Osteocyte (in vitro differentiated cells): ENCODE results near the gene UPK3A. TPM values are rescaled to one million over a fixed set of nuclear protein-coding genes. Genes with fewer than 3 reads are reported as not detected.

Experiments
- DNase-seq: peaks from one replicate; pipeline ENCODE4 v3.0.0; 2021; ENCODE audit warnings: mixed read lengths; ENCODE audit not compliant: unreplicated experiment; ENCODE audit errors: extremely low spot score
- H3K27ac Mint-ChIP-seq: one replicate; pipeline ENCODE4 v1.8.0; 2021; ENCODE audit warnings: mild to moderate bottlenecking, mixed read lengths; ENCODE audit not compliant: unreplicated experiment
- H3K27me3 Mint-ChIP-seq: one replicate; pipeline ENCODE4 v1.8.0; 2021; ENCODE audit warnings: mixed read lengths; ENCODE audit not compliant: unreplicated experiment
- H3K36me3 Mint-ChIP-seq: one replicate; pipeline ENCODE4 v1.8.0; 2021; ENCODE audit warnings: mixed read lengths; ENCODE audit not compliant: unreplicated experiment
- H3K4me1 Mint-ChIP-seq: one replicate; pipeline ENCODE4 v1.8.0; 2021; ENCODE audit warnings: mixed read lengths; ENCODE audit not compliant: unreplicated experiment
- H3K4me3 Mint-ChIP-seq: one replicate; pipeline ENCODE4 v1.8.0; 2021; ENCODE audit warnings: mild to moderate bottlenecking, moderate library complexity, mixed read lengths; ENCODE audit not compliant: unreplicated experiment
- H3K9me3 Mint-ChIP-seq: one replicate; pipeline ENCODE4 v1.8.0; 2021; ENCODE audit warnings: mixed read lengths; ENCODE audit not compliant: unreplicated experiment
- CTCF ChIP-seq: fragments of 200-600 bp; sonication (generic); IDR thresholded peaks from 2 replicates; pipeline ENCODE4 v1.5.0; 2021; ENCODE audit warnings: antibody characterized with exemption, mild to moderate bottlenecking, moderate library complexity
- long read RNA-seq: library from polyadenylated mRNA; unstranded; transcript quantifications from one replicate; pipeline ENCODE4 v2.0.0, GENCODE V29; 2021
- total RNA-seq: library from RNA; stranded (reverse); gene quantifications from 2 replicates; pipeline ENCODE4 v1.2.1, GENCODE V29; 2021

The UPK3A gene
- not detected in 2 replicates for total RNA-seq
- long read RNA-seq: 0 reads

GRCh38 chr22:45284705-45285262 is at the start of gene UPK3A:
Gene UPK3A, plus strand, starts transcription at chr22:45284949. Its CDS starts 65 bp downstream, at chr22:45285014.
- Mint-ChIP-seq H3K27me3 (peaks cover 13% of the 10 kb centered on the region), H3K27ac (no peak within 1 kb of the TSS)
- no peak for DNase-seq

GRCh38 chr22:45235101-45235777 is 49.5 kb upstream of the UPK3A start:
- TF ChIP-seq CTCF: no peak
- H3K27me3 Mint-ChIP-seq: no peaks in the 10 kb centered on the region
- peaks cover 7% of the 10 kb centered on the region for H3K36me3 Mint-ChIP-seq
- peaks cover 17% of the 10 kb centered on the region for H3K4me1 Mint-ChIP-seq
- H3K4me3 Mint-ChIP-seq: no peak overlapping the region
- no peaks in the 10 kb centered on the region for H3K9me3 Mint-ChIP-seq
- DNase-seq: no peak
- no peak overlapping the region for H3K27ac Mint-ChIP-seq

More at GRCh38 chr22:45284705-45285262, at the start of gene UPK3A:
- no peak for TF ChIP-seq CTCF
- H3K36me3 Mint-ChIP-seq: no peaks in the 10 kb centered on the region
- peaks cover 19% of the 10 kb centered on the region for H3K4me1 Mint-ChIP-seq
- no peak within 1 kb of the TSS for H3K4me3 Mint-ChIP-seq
- no peaks in the 10 kb centered on the region for H3K9me3 Mint-ChIP-seq

- Mint-ChIP-seq H3K4me3 (no peak overlapping the region), H3K9me3 (no peaks in the 10 kb centered on the region), H3K36me3 (peaks cover 7% of the 10 kb centered on the region), H3K4me1 (peaks cover 17% of the 10 kb centered on the region), H3K27ac (no peak overlapping the region), H3K27me3 (no peaks in the 10 kb centered on the region)
- no peak for TF ChIP-seq CTCF
- DNase-seq: no peak
These were observed 48.9 kb upstream of the UPK3A start for GRCh38 chr22:45235851-45236342.

GRCh38 chr22:45237065-45237990 is 47.4 kb upstream of the UPK3A start:
- TF ChIP-seq CTCF: no peak
- no peak for DNase-seq
- no peaks in the 10 kb centered on the region for H3K27me3 Mint-ChIP-seq

More at GRCh38 chr22:45237065-45237990, 47.4 kb upstream of the UPK3A start:
- Mint-ChIP-seq H3K27ac (no peak overlapping the region), H3K4me1 (peaks cover 17% of the 10 kb centered on the region), H3K9me3 (no peaks in the 10 kb centered on the region), H3K4me3 (no peak overlapping the region), H3K36me3 (peaks cover 7% of the 10 kb centered on the region)
